ENCODE results near the gene KCNQ1. TPM values are rescaled to one million over a fixed set of nuclear protein-coding genes. Genes with fewer than 3 reads are reported as not detected.

KCNQ1 gene
- total RNA-seq, 1 experiment from 2014 or later = 2.3 TPM

- H3K9ac ChIP-seq (ENCODE audit: extremely low read depth, insufficient read length, low read length) = no peak overlapping the region
- H2AK5ac ChIP-seq (ENCODE audit: insufficient read length, low read length) = no peak overlapping the region
- no peak overlapping the region for H2BK5ac ChIP-seq (ENCODE audit: insufficient read length, low read length)
- H3K4me3 Mint-ChIP-seq = no peak overlapping the region
- no peak overlapping the region for H3K27ac Mint-ChIP-seq
- peak; percentile 17 for DNase-seq
- H3K23me2 ChIP-seq (ENCODE audit: insufficient read length, low read depth, low read length, poor library complexity, severe bottlenecking) = no peaks in the 10 kb centered on the region
- H3T11ph ChIP-seq (ENCODE audit: low read length) = no peak overlapping the region
- H3K56ac ChIP-seq (ENCODE audit: insufficient read length, low read depth, low read length) = no peak overlapping the region
- H3K9me3 ChIP-seq (ENCODE audit: control insufficient read depth, low read depth, low read length) = no peaks in the 10 kb centered on the region
- TF ChIP-seq, protein P1, sequence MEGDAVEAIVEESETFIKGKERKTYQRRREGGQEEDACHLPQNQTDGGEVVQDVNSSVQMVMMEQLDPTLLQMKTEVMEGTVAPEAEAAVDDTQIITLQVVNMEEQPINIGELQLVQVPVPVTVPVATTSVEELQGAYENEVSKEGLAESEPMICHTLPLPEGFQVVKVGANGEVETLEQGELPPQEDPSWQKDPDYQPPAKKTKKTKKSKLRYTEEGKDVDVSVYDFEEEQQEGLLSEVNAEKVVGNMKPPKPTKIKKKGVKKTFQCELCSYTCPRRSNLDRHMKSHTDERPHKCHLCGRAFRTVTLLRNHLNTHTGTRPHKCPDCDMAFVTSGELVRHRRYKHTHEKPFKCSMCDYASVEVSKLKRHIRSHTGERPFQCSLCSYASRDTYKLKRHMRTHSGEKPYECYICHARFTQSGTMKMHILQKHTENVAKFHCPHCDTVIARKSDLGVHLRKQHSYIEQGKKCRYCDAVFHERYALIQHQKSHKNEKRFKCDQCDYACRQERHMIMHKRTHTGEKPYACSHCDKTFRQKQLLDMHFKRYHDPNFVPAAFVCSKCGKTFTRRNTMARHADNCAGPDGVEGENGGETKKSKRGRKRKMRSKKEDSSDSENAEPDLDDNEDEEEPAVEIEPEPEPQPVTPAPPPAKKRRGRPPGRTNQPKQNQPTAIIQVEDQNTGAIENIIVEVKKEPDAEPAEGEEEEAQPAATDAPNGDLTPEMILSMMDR (conservative IDR thresholded peaks at IDR 0.05) = no peak
- H4K91ac ChIP-seq (ENCODE audit: insufficient read length, low read depth, low read length) = no peak overlapping the region
- H3K4me1 Mint-ChIP-seq = no peaks in the 10 kb centered on the region
- no peak overlapping the region for H2AFZ ChIP-seq (ENCODE audit: low read length)
- no peaks in the 10 kb centered on the region for H3K9me3 Mint-ChIP-seq
- H3K79me1 ChIP-seq (ENCODE audit: insufficient read depth, low read depth, low read length, poor library complexity, severe bottlenecking) = no peaks in the 10 kb centered on the region
- WGBS (ENCODE audit: extremely low coverage, insufficient read length, low lambda C conversion rate) = no CpG with 5 or more reads among the region's 6 CpGs
- no peaks in the 10 kb centered on the region for H4K20me1 ChIP-seq (ENCODE audit: control insufficient read depth, insufficient read depth, insufficient read length)
- H3K23ac ChIP-seq (ENCODE audit: insufficient read length, low read depth, low read length) = no peak overlapping the region
- H3K27me3 ChIP-seq (ENCODE audit: insufficient read depth, low read length) = peaks cover 5% of the 10 kb centered on the region; the same call in 1 of the 2 replicates
- H4K5ac ChIP-seq (ENCODE audit: insufficient read length, low read depth, low read length) = no peak overlapping the region
- no peak overlapping the region for H3K27ac ChIP-seq (ENCODE audit: insufficient read length, low read depth, low read length)
- H2BK15ac ChIP-seq (ENCODE audit: low read depth, low read length) = no peak overlapping the region
- no peak overlapping the region for H2BK12ac ChIP-seq (ENCODE audit: insufficient read length, low read depth, low read length)
- H3K14ac ChIP-seq (ENCODE audit: insufficient read depth, low read length) = no peak overlapping the region
- H3K36me3 Mint-ChIP-seq (ENCODE audit: insufficient read depth in 1 of 3, low read depth in 3 of 3) = no peaks in the 10 kb centered on the region
- no peak overlapping the region for H2BK120ac ChIP-seq (ENCODE audit: low read depth, low read length, poor library complexity, severe bottlenecking)
- no peaks in the 10 kb centered on the region for H3K4me1 ChIP-seq (ENCODE audit: insufficient read depth, low read length)
- no peak overlapping the region for H2BK20ac ChIP-seq (ENCODE audit: low read depth, low read length, poor library complexity, severe bottlenecking)
- H3K18ac ChIP-seq (ENCODE audit: insufficient read length, low read depth, low read length) = no peak overlapping the region
- H3K79me2 ChIP-seq (ENCODE audit: insufficient read depth, low read length) = no peaks in the 10 kb centered on the region
- H3K27me3 Mint-ChIP-seq (ENCODE audit: low read depth) = peaks cover 77% of the 10 kb centered on the region
- no peak overlapping the region for H3K4ac ChIP-seq (ENCODE audit: low read depth, low read length)
- no peak overlapping the region for H4K8ac ChIP-seq (replicated peaks; ENCODE audit: insufficient read length, low read depth, low read length)
- H3K4me2 ChIP-seq (ENCODE audit: insufficient read depth, insufficient read length, low read length) = no peak overlapping the region
Observed at GRCh38 chr11:2513441-2513840, 68.6 kb downstream of the KCNQ1 start.

Data from H9 (cell line).